Measurements from ENCODE around the gene EAF1. TPM values are rescaled to one million over a fixed set of nuclear protein-coding genes. Genes with fewer than 3 reads are reported as not detected.

EAF1 gene
- total and polyA plus RNA-seq, 2 experiments from 2014 or later: 9.4 to 45.4 TPM

DNA sequence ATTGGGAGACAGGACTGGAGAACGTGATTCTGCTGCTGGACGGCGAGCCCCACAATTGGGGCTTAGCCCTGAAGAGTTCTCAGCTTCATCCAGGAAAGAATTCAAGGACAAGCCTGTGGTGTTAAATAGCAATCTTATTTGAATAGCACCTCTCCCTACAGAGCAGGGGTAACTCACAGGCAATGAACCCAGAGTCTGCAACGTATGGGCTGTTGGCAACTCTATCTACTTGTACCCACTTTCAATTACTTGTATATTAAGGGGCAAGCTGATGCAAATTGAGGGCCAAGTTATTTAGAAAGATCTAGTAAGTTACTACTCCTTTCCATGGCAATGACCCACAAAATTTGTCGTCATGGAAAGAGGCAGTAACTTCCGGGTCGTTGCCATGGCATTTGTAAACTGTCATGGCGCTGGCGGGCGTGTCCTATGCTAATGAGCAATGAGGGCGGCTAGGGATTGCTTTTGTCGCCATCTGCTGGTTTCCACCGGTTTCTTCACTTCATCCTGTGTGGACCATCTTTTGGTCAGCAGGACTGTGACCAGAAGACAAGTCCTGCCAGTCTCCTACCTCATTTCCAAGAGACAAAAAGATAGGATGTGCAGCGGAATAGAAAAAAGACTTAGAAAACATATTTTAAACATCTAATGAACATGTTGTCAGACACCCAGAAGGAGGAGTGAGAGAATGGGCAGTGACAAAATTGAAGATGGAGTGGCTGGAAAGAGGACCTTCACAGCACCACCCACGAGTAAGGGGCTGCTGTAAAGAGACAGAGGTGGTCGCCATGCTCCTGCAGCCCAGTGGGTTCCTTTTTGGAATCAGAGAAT, 49.2 kb upstream of the EAF1 start:
- Histone ChIP-seq H3K79me2 (replicated peaks; ENCODE audit: insufficient read depth) (no peaks in the 10 kb centered on the region), H3K9me2 (ENCODE audit: insufficient read depth) (no peaks in the 10 kb centered on the region), H3K4me3 (peak overlapping the region; percentile 15; the same call in 1 of the 2 replicates), H3K36me3 (ENCODE audit: insufficient read depth) (no peaks in the 10 kb centered on the region), H3K4me1 (ENCODE audit: insufficient read depth) (no peaks in the 10 kb centered on the region; the same call in 1 of the 2 replicates), H4K20me1 (replicated peaks; ENCODE audit: insufficient read depth) (no peaks in the 10 kb centered on the region), H3K27me3 (ENCODE audit: insufficient read depth) (no peaks in the 10 kb centered on the region), H3K27ac (ENCODE audit: low read depth) (no peak overlapping the region), H3K4me2 (peak overlapping the region; percentile 29), H2AFZ (peak overlapping the region; percentile 38; the same call in 1 of the 2 replicates), H3F3A (replicated peaks; ENCODE audit: low read depth) (no peaks in the 10 kb centered on the region)
- TF ChIP-seq, protein P1, sequence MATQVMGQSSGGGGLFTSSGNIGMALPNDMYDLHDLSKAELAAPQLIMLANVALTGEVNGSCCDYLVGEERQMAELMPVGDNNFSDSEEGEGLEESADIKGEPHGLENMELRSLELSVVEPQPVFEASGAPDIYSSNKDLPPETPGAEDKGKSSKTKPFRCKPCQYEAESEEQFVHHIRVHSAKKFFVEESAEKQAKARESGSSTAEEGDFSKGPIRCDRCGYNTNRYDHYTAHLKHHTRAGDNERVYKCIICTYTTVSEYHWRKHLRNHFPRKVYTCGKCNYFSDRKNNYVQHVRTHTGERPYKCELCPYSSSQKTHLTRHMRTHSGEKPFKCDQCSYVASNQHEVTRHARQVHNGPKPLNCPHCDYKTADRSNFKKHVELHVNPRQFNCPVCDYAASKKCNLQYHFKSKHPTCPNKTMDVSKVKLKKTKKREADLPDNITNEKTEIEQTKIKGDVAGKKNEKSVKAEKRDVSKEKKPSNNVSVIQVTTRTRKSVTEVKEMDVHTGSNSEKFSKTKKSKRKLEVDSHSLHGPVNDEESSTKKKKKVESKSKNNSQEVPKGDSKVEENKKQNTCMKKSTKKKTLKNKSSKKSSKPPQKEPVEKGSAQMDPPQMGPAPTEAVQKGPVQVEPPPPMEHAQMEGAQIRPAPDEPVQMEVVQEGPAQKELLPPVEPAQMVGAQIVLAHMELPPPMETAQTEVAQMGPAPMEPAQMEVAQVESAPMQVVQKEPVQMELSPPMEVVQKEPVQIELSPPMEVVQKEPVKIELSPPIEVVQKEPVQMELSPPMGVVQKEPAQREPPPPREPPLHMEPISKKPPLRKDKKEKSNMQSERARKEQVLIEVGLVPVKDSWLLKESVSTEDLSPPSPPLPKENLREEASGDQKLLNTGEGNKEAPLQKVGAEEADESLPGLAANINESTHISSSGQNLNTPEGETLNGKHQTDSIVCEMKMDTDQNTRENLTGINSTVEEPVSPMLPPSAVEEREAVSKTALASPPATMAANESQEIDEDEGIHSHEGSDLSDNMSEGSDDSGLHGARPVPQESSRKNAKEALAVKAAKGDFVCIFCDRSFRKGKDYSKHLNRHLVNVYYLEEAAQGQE (IDR thresholded peaks at IDR 0.05; ENCODE audit: unreplicated experiment): no peak
- no peak for TF ChIP-seq ZNF331 (CRISPR knock-in tag; IDR thresholded peaks at IDR 0.05; ENCODE audit: low read depth)
- TF ChIP-seq ZNF114 (CRISPR knock-in tag; IDR thresholded peaks at IDR 0.05): no peak
- TF ChIP-seq JUNB (IDR thresholded peaks at IDR 0.05; ENCODE audit: unreplicated experiment): no peak
- TF ChIP-seq, protein P2, sequence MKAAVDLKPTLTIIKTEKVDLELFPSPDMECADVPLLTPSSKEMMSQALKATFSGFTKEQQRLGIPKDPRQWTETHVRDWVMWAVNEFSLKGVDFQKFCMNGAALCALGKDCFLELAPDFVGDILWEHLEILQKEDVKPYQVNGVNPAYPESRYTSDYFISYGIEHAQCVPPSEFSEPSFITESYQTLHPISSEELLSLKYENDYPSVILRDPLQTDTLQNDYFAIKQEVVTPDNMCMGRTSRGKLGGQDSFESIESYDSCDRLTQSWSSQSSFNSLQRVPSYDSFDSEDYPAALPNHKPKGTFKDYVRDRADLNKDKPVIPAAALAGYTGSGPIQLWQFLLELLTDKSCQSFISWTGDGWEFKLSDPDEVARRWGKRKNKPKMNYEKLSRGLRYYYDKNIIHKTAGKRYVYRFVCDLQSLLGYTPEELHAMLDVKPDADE (IDR thresholded peaks at IDR 0.05): peak; percentile 62; the same call in 1 of the 2 replicates
- TF ChIP-seq POLR2AphosphoS5 (IDR thresholded peaks at IDR 0.05; ENCODE audit: low read depth): no peak
- no peak for TF ChIP-seq NANOG (IDR thresholded peaks at IDR 0.05; ENCODE audit: borderline replicate concordance)
- TF ChIP-seq, protein P3, sequence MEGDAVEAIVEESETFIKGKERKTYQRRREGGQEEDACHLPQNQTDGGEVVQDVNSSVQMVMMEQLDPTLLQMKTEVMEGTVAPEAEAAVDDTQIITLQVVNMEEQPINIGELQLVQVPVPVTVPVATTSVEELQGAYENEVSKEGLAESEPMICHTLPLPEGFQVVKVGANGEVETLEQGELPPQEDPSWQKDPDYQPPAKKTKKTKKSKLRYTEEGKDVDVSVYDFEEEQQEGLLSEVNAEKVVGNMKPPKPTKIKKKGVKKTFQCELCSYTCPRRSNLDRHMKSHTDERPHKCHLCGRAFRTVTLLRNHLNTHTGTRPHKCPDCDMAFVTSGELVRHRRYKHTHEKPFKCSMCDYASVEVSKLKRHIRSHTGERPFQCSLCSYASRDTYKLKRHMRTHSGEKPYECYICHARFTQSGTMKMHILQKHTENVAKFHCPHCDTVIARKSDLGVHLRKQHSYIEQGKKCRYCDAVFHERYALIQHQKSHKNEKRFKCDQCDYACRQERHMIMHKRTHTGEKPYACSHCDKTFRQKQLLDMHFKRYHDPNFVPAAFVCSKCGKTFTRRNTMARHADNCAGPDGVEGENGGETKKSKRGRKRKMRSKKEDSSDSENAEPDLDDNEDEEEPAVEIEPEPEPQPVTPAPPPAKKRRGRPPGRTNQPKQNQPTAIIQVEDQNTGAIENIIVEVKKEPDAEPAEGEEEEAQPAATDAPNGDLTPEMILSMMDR (conservative IDR thresholded peaks at IDR 0.05; ENCODE audit: low read depth in 2 of 2): peak; percentile 84 to 97
- TF ChIP-seq EZH2phosphoT487 (IDR thresholded peaks at IDR 0.05; ENCODE audit: unreplicated experiment): no peak
- TF ChIP-seq CREB1 (CRISPR knock-in tag; IDR thresholded peaks at IDR 0.05; ENCODE audit: low read depth): peak; percentile 92
- no peak for TF ChIP-seq EZH2 (IDR thresholded peaks at IDR 0.05; ENCODE audit: low read depth, unreplicated experiment)
- no peak for TF ChIP-seq STAT1 (IDR thresholded peaks at IDR 0.05; ENCODE audit: unreplicated experiment)
- TF ChIP-seq, protein P4, sequence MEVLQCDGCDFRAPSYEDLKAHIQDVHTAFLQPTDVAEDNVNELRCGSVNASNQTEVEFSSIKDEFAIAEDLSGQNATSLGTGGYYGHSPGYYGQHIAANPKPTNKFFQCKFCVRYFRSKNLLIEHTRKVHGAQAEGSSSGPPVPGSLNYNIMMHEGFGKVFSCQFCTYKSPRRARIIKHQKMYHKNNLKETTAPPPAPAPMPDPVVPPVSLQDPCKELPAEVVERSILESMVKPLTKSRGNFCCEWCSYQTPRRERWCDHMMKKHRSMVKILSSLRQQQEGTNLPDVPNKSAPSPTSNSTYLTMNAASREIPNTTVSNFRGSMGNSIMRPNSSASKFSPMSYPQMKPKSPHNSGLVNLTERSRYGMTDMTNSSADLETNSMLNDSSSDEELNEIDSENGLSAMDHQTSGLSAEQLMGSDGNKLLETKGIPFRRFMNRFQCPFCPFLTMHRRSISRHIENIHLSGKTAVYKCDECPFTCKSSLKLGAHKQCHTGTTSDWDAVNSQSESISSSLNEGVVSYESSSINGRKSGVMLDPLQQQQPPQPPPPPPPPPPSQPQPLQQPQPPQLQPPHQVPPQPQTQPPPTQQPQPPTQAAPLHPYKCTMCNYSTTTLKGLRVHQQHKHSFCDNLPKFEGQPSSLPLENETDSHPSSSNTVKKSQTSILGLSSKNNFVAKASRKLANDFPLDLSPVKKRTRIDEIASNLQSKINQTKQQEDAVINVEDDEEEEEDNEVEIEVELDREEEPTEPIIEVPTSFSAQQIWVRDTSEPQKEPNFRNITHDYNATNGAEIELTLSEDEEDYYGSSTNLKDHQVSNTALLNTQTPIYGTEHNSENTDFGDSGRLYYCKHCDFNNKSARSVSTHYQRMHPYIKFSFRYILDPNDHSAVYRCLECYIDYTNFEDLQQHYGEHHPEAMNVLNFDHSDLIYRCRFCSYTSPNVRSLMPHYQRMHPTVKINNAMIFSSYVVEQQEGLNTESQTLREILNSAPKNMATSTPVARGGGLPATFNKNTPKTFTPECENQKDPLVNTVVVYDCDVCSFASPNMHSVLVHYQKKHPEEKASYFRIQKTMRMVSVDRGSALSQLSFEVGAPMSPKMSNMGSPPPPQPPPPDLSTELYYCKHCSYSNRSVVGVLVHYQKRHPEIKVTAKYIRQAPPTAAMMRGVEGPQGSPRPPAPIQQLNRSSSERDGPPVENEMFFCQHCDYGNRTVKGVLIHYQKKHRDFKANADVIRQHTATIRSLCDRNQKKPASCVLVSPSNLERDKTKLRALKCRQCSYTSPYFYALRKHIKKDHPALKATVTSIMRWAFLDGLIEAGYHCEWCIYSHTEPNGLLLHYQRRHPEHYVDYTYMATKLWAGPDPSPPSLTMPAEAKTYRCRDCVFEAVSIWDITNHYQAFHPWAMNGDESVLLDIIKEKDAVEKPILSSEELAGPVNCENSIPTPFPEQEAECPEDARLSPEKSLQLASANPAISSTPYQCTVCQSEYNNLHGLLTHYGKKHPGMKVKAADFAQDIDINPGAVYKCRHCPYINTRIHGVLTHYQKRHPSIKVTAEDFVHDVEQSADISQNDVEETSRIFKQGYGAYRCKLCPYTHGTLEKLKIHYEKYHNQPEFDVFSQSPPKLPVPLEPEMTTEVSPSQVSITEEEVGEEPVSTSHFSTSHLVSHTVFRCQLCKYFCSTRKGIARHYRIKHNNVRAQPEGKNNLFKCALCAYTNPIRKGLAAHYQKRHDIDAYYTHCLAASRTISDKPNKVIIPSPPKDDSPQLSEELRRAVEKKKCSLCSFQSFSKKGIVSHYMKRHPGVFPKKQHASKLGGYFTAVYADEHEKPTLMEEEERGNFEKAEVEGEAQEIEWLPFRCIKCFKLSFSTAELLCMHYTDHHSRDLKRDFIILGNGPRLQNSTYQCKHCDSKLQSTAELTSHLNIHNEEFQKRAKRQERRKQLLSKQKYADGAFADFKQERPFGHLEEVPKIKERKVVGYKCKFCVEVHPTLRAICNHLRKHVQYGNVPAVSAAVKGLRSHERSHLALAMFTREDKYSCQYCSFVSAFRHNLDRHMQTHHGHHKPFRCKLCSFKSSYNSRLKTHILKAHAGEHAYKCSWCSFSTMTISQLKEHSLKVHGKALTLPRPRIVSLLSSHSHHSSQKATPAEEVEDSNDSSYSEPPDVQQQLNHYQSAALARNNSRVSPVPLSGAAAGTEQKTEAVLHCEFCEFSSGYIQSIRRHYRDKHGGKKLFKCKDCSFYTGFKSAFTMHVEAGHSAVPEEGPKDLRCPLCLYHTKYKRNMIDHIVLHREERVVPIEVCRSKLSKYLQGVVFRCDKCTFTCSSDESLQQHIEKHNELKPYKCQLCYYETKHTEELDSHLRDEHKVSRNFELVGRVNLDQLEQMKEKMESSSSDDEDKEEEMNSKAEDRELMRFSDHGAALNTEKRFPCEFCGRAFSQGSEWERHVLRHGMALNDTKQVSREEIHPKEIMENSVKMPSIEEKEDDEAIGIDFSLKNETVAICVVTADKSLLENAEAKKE (CRISPR knock-in tag; IDR thresholded peaks at IDR 0.05): peak; percentile 60; the same call in 1 of the 2 replicates
- H3K9me3 Mint-ChIP-seq: no peaks in the 10 kb centered on the region
- peak overlapping the region; percentile 48; the same call in 2 of the 3 replicates for H3K4me3 Mint-ChIP-seq
- peak overlapping the region; percentile 96 for H3K27ac Mint-ChIP-seq
- ATAC-seq (peak; percentile 98), DNase-seq (ENCODE audit: low spot score) (peak; percentile 99)
- H3K4me1 Mint-ChIP-seq: peaks cover 5% of the 10 kb centered on the region; the same call in 2 of the 3 replicates
- peaks cover 4% of the 10 kb centered on the region for H3K27me3 Mint-ChIP-seq (ENCODE audit: insufficient read depth, low read depth, poor library complexity)
- no peaks in the 10 kb centered on the region for H3K36me3 Mint-ChIP-seq (ENCODE audit: low read depth)
